ENCODE data around the gene METTL26.

DNA sequence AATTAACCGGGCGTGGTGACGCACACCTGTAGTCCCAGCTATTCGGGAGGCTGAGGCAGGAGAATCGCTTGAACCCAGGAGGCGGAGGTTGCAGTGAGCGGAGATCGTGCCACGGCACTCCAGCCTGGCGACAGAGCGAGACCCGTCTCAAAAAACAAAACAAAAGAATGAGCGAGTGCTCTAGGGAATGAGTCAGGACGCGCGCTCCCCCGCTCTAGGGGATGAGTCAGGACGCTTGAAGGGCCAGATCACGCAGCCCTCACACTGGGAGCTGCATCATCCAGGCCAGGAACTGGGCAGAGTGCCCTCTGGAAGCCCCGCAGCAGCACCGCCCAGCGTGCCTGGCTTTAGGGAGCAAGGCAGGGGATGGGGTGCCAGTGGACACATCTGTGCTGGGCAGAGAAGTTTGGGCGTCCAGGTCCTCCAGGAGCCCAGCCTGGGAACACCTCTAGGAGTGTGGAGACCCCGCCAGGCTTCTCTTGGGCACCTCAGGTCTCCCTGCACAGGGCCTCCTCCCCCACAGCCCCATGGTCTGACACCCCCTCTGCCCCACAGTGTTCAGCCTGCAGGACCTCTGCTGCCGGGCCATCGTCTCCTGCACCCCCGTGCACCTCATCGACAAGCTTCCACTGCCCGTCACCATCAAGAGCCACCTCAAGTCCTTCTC, 9.2 kb downstream of the METTL26 start:
- TF ChIP-seq, protein P1, sequence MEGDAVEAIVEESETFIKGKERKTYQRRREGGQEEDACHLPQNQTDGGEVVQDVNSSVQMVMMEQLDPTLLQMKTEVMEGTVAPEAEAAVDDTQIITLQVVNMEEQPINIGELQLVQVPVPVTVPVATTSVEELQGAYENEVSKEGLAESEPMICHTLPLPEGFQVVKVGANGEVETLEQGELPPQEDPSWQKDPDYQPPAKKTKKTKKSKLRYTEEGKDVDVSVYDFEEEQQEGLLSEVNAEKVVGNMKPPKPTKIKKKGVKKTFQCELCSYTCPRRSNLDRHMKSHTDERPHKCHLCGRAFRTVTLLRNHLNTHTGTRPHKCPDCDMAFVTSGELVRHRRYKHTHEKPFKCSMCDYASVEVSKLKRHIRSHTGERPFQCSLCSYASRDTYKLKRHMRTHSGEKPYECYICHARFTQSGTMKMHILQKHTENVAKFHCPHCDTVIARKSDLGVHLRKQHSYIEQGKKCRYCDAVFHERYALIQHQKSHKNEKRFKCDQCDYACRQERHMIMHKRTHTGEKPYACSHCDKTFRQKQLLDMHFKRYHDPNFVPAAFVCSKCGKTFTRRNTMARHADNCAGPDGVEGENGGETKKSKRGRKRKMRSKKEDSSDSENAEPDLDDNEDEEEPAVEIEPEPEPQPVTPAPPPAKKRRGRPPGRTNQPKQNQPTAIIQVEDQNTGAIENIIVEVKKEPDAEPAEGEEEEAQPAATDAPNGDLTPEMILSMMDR (IDR thresholded peaks at IDR 0.05), result no peak
- no peak for TF ChIP-seq POLR2A (IDR thresholded peaks at IDR 0.05)
